Fibroblast of skin of right biceps (primary cell): ENCODE results near the gene COL5A3.
"Not testable (repeated sequence)": the region's sequence is repeated elsewhere in the genome, so short reads cannot be mapped to it uniquely, and the experiment has no call there.

ENCODE experiments used
- DNase-seq: peaks from one replicate; pipeline ENCODE4 v3.0.0-alpha.2; 2013

COL5A3 gene

DNA sequence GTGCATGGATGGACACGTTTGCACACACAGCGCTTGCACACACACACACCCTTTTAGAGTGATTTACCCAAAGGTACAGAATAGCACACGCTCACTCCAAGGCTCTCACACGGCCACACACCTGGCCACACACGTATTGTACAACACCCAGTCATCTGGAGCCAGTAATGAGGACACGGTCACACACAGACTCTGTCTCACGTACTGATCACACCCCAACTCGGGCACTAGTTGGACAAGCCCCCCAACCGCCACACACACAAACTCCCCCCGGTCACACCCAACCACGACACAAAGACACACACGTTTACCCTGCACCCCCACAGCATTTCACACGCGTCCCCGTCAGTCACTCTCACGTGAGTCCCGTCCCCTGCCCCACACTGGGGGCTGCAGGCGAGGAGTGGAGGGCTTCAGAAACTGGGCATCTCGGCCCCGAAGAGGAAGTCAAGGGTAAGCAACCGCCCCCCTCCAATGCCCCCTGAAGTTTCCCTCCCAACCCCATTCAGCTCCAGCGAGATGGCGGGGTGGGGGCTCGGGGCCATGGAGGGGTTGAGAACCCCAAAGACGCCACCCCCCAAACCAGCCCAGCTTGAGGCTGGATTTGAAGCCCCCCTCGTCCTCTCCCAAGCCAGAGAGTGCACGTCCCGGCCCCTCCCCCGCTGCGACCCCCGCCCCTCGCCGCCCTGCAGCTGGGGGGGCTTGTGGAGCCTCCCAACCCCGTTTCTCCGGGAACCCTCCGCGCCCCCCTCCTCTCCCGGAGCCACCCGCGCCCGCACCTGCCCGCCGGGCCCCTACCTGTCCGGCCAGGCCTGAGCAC is 74.6 kb downstream of the COL5A3 start:
- DNase-seq, result no peak

DNA sequence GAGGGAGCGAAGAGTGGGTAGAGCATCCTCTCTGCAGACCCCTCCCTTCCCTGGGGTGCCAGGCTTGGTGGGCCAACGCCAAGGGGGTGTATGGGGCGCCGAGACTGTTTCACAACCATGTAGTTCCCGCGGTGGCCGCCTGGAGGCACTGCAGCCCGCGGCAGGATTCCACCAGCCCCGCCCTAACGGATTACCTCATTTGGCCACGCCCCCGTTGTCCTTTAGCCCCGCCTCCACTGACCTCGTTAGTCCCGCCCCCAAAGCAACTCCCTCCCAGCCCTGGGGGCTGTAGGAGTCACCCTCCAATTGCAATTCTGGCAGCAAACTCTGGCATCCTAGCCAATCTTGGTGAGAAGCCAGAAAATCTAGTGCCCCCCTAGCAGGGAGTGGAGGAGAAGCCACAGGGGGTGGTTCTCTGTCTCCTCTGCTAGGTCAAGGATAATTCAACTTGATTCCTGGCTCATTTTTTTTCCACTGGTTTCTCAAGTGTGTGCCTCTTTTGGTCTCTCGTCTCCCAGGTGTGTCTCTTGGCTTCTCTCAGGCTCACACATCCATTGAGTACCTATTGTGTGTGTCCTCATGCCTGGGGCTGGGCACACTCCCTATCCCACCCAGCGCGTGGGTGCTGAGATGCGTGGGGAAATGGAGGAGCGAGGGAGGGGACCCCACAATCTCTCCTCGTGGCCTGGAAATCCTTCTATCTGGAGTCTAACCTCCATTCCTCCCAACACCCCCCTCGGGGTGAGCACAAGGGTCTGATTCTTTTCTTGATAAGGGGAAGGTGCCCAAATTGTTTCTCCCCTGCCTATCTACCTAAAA is 76.0 kb downstream of the COL5A3 start:
- DNase-seq, result peak; percentile 84

DNA sequence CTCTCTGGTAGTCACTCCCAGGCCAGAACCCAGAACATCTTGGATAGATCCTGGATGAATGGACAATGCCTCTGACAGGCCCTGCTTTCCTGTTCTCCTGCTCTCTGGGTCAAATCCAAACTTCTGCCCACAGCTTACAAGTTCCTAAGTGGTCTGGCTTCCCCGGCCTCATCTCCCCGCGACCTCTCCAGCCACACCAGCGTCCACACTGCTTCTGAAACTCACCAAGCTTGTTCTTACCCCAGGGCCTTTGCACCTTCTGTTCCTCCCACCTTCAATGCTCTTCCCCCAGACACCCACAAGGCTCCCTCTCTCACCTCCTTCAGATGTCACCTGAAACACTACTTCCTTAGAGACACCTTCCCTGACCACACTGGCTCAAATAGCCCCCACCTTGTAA is 77.5 kb downstream of the COL5A3 start:
- DNase-seq, result no peak

DNA sequence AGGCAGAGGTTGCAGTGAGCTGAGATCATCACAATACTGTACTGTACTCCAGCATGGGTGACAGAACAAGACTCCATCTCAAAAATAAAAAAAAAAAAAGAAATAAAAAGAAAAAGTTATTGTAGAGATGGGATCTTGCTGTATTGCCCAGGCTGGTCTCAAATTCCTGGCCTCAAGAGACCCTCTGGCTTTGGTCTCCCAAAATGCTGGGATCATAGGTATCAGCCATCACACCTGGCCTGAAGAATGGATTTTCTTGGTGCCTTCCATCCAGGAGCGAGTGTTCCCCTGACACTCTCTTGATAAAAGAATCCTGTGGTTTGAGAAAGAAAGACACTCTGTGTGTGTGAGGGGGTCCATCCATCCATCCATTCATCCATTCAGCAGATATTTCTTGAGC is 78.7 kb downstream of the COL5A3 start:
- no peak for DNase-seq

DNA sequence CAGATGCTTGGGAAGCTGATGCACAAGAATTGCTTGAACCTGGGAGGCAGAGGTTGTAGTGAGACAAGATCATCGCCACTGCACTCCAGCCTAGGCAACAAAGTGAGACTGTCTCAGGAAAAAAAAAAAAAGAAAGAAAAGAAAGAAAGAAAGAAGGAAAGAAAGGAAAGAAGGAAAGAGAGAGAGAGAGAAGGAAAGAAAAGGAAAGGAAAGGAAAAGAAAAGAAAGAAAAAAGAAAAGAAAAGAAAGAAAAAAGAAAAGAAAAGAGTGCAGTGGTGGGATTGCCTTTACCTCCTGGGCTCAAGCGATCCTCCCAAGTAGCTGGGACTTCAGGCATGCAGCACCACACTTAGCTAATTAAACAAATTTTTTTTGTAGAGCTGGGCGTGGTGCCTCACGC is 86.9 kb downstream of the COL5A3 start:
- no peak for DNase-seq

DNA sequence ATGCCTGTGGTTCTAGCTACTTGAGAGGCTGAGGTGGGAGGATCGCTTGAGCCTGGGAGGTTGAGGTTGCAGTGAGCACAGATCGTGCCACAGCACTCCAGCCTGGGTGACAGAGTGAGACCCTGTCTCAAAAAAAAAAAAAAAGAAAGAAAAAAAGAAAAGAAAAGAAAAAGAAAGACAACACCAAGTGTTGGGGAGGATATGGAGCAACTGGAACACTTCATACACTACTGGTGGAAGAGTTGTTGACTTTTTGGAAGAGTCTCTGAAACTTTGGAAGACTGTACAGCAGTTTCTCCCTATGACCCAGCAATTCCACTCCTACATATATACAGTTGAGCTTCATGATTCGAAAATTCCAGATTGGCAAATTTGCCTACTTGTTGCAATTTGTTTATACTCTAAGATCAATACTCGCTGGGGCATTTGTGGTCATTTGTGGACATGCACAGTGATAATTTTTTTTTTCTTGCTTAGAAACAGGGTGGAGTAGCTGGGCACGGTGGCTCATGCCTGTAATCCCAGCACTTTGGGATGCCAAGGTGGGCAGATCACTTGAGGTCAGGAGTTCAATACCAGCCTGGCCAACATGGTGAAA is 87.4 kb downstream of the COL5A3 start:
- not testable (repeated sequence) for DNase-seq

DNA sequence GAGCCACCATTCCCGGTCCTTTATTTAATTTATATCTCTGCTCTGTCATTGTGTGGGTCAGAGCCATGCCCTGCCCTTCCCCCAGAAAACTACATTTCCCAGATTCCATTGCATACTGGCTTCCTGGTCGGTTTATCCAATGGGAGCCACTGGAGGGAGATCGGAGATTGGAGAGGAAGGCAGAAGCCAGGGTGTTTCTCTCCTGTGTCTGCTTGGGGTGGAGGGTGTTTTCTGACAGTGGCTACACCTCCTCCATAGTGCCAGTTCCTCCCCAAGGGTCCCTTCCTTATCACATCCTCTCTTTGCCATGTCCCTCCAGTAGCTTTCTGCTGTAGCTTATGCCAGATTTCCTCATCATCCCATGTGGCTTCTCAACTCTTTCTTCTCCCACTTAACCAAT is 93.0 kb downstream of the COL5A3 start:
- peak; percentile 68 for DNase-seq

DNA sequence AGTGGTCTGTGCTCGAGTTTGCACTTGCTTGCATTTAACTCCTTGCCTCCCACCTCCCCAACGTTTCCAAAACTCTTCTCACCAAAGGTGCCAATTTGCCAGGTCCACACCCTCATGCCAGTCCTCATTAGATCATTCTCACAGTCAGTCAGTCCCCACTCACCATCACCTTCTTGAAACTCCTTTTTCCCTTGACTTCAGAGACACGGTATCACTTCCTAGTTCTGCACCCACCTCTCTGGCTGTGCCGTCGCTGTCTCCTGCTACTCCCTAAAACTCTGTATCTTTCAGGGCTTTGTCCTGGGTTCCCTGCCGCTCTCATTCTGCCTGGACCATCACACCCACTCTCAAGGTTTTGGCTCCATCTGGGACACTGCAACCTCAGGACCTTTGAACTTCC is 93.6 kb downstream of the COL5A3 start:
- DNase-seq, result no peak

DNA sequence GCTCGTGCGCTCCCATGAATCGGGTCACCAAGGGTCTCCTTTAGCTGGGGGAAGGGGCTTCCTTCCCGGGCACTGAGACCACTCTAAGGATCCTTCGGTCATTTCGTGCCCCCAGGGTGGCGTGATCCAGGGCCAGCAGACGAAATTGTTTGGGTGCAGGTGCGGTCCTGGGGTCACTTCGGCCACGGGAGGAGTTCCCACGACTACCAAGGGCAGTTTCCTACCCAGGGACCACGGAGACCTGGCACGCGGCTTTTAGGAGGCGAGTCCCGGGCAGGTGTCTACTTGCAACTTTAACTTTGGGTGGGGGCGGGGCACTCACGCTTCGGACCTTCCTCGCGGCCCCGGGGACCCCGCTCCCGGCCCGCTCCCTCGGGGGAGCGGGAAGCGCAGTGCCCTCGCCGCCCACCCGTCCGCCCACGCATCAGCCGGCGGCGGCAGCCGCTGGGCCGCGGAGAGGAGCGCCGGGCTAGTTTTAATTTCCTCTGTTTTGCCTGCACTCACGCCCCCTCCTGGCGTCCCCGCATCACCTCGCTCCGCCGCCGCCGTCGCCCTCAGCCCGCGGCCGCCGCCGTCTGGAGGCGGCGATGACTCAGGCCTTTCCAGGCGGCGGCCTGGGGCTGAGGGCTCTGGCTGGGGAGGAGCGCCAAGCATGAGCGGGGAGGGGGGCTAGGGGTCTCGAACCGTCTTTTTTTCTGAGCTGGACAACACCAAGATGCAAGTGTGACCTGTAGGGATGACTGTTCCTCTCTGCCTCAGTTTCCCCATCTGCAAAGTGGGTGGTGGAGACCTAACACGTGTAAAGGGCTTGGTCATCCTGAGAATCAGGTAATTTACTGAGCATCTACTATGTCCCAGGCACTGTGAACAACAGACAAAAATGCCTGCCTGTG is 95.7 kb downstream of the COL5A3 start:
- DNase-seq, result peak; percentile 89

DNA sequence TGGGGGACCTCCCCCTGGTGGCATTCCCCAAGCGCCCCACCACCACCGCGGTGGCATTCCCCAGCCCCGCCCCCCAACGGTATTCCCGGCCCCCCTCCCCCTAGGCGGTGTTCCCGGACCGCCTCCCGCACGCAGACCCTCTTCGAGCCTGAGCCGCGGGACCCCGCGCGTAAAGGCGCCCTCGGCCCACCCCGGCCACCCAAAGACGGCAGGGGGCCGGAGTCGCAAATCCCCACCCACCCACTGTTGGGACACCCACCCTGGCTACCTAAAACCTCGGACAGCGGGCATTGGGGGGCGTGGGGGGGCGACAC is 96.3 kb downstream of the COL5A3 start:
- DNase-seq, result no peak

DNA sequence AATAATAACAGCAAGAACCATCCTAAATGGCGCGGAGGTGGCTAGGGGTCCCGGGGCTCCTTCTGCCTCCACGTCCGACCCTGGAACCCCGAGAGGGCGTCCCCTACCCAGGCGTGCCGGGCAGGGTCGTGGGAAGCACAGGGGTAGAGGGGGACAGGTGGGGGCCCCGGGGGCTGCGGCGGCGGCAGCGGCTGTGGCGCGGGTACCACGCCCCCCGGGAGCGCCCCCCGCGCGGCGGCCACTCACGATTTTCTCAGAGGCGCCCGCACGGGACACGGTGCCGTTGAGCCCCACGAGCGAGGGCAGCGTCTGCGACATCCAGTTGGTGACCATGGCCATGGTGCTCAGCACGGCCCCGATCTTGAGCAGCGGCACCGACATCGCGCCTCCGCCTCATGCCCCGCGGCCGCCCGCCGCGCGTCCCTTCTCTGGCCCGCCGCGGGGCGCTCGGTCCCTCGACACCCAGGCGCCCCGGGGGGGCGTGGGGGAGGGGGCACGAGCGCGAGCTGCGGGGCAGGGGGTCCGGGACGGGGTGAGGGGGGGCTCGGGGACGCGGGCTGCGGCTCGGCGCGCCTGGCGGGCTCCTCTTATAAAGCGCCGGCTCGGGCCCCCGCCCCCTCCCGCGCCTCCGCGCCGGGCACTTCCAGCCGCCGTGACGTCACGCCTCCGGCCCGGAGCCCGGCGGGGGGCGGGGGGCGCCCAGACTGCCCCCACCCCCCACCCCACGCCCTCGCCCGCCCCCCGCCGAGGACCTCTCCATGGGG is 96.9 kb downstream of the COL5A3 start:
- DNase-seq, result peak; percentile 38

DNA sequence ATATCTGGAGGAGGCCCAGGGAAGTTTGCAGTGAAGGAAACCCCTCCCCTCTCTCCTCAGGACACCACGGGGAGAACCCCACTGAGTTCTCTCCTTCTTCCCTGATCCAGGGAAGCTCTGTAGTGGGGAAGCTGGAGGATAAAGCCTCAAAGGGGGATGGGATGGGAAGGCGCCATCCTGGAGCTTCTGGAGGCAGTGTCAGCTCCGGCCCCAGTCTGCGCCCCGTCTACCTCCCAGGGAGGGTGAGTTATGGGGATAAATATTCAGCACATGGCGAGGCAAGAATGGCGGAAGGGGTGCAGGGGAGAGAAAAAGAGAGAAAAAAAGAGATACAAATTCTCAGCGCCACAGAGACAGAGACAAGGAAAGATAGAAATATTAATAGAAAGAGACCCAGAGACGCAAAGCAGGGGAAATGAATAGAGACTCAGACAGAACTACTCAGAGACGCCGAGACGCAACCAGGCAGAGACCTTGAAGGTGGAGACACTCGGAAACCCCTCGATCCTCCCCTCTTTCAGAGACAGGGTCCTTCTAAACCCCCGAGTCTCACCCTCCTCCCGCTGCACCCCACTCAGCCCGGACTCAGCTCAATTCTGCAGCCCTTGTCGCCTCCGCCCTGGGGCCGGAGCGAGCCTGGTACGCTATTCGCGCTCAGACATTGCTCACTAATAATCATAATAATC is 97.6 kb downstream of the COL5A3 start:
- DNase-seq, result no peak

DNA sequence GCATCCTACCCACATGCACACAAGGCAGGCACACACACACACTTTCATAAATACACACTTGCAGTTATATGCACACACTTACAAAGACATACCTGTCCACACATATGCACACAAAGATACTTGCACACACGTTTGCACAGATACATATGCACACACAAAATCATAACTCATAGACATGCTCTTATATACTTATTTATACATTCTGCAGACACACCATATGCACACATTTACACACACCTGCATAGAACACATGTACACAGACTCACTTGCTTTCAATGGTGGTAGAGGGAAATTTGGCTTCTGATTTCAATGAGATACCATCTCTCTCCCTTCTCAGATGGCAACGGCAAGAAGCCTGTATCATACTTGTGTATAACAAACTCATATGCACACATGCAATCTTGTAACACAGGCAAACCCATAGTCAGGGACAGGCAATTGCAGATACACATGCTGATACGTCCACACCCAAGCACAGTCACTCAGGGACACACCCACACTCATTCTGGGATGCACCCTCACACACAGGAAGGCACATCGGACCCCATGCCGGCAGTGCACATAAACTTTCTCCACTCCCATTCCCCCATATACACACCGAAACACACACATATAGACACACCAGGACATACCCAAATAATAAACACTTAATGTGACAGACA is 98.6 kb downstream of the COL5A3 start:
- DNase-seq, result no peak

DNA sequence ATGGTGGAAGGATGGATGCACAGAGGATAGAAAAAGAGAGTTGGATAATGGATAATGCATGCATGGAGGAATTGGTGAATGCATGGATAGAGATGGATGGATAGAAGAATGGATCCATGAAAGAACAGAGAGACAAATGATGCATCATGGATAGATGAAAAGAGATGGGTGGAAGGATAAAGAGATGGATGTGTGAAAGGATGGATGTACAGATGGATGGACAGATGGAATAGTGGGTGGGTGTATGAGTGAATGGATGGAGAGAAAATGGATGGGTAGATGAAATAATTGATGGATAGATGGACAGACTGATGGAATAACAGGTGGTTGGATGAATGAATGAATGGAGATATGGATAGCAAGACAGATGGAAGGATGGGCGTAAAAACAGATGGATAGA is 99.7 kb downstream of the COL5A3 start:
- DNase-seq, result no peak
